Astrocyte (in vitro differentiated cells and primary cell): ENCODE results near the gene CRYGA.

Experiments used
- EZH2 ChIP-seq: IDR thresholded peaks from 2 replicates; pipeline ENCODE4 v1.6.1; 2012; ENCODE audit warnings: mild to moderate bottlenecking, low read length, inconsistent platforms; ENCODE audit not compliant: insufficient read depth
- TF ChIP-seq, protein P1 (sequence below): IDR thresholded peaks from 2 replicates; pipeline ENCODE4 v1.5.1; 2011; ENCODE audit warnings: low read depth, mild to moderate bottlenecking, inconsistent platforms, low read length, moderate library complexity; ENCODE audit not compliant: insufficient read depth

DNA sequence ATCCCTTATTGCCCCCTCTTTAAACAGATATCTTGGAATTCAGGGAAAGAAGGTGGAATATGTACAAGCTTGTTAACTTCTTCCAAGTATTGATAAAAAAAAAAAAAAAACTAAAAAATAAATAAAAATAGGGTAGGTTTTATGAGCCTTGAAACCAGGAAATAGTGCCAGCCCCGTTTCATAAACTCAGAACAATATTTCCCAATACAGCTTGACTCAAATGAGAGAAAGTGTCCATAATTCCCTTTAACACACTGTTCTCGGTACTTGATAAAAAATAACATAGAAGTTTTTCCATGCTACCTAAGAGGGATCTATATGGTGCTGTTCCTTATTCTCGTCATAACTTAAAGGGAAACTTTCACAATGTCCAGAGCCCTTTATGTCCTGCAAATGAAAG is 44.4 kb upstream of the CRYGA start:
- TF ChIP-seq, protein P1, sequence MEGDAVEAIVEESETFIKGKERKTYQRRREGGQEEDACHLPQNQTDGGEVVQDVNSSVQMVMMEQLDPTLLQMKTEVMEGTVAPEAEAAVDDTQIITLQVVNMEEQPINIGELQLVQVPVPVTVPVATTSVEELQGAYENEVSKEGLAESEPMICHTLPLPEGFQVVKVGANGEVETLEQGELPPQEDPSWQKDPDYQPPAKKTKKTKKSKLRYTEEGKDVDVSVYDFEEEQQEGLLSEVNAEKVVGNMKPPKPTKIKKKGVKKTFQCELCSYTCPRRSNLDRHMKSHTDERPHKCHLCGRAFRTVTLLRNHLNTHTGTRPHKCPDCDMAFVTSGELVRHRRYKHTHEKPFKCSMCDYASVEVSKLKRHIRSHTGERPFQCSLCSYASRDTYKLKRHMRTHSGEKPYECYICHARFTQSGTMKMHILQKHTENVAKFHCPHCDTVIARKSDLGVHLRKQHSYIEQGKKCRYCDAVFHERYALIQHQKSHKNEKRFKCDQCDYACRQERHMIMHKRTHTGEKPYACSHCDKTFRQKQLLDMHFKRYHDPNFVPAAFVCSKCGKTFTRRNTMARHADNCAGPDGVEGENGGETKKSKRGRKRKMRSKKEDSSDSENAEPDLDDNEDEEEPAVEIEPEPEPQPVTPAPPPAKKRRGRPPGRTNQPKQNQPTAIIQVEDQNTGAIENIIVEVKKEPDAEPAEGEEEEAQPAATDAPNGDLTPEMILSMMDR = no peak
- no peak for TF ChIP-seq EZH2
